Activated CD4-positive, alpha-beta T cell treated with anti-CD3 and anti-CD28 coated beads, Interleukin-2, amount 10 ng/mL, durations not matched to agents 7 days and 5 days (primary cell): ENCODE measurements around the gene PDLIM3. TPM values are rescaled to one million over a fixed set of nuclear protein-coding genes. Genes with fewer than 3 reads are reported as not detected.

Source experiments
- CTCF ChIA-PET: fragments of 350-600 bp; sonication (Branson Sonifier 250); formaldehyde crosslinking; loops from one replicate; lab custom pipeline; 2021; ENCODE audit warnings: antibody characterized with exemption; lab: Charles Lee
- POLR2A ChIA-PET: fragments of 350-600 bp; sonication (Branson Sonifier 250); formaldehyde crosslinking; loops from one replicate; lab custom pipeline; 2021; ENCODE audit warnings: antibody characterized with exemption; lab: Charles Lee
- DNase-seq: peaks from one replicate; pipeline ENCODE4 v3.0.0-alpha.2; 2020
- H3K27ac Mint-ChIP-seq: one replicate; pipeline ENCODE4 v1.8.0; 2021; ENCODE audit warnings: mild to moderate bottlenecking, moderate library complexity, mixed read lengths
- H3K27me3 Mint-ChIP-seq: one replicate; pipeline ENCODE4 v1.8.0; 2021; ENCODE audit warnings: mixed read lengths
- H3K36me3 Mint-ChIP-seq: one replicate; pipeline ENCODE4 v1.8.0; 2021; ENCODE audit warnings: low read depth, mixed read lengths
- H3K4me1 Mint-ChIP-seq: one replicate; pipeline ENCODE4 v1.8.0; 2021; ENCODE audit warnings: mixed read lengths
- H3K4me3 Mint-ChIP-seq: one replicate; pipeline ENCODE4 v1.8.0; 2021; ENCODE audit warnings: mild to moderate bottlenecking, moderate library complexity, mixed read lengths
- H3K9me3 Mint-ChIP-seq: one replicate; pipeline ENCODE4 v1.8.0; 2021; ENCODE audit warnings: mixed read lengths
- total RNA-seq, 2 experiments: library from RNA; stranded (reverse); gene quantifications; one replicate each; pipeline ENCODE4 v1.2.3, GENCODE V29; 2021

Gene PDLIM3
- total RNA-seq, 2 experiments from 2014 or later = not detected

DNA sequence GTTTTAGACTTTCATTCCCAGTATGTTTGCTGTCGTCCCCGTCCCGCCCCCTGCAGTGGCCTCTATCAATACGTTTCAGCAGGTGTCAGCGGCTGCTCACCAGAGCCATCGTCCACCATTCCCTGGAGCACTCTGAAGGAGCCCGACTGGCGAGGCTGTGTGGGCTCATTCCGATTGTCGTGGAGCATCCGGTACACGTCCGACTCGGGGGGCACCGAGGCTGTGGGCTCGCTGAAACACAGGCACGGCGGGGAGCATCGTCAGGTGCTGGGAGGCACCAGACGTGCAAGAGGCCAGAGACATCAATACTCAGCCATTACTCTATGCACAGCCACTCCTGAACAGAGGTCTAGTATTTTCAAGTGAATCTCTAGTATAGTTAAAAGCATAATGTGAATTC lies 28.9 kb downstream of the PDLIM3 start:
- H3K36me3 Mint-ChIP-seq = no peaks in the 10 kb centered on the region
- no peak for DNase-seq
- no peaks in the 10 kb centered on the region for H3K4me1 Mint-ChIP-seq
- H3K4me3 Mint-ChIP-seq = no peak overlapping the region
- H3K9me3 Mint-ChIP-seq = no peaks in the 10 kb centered on the region
- POLR2A ChIA-PET = no interaction called here
- no peak overlapping the region for H3K27ac Mint-ChIP-seq
- peaks cover 32% of the 10 kb centered on the region for H3K27me3 Mint-ChIP-seq
- CTCF ChIA-PET = no interaction called here

DNA sequence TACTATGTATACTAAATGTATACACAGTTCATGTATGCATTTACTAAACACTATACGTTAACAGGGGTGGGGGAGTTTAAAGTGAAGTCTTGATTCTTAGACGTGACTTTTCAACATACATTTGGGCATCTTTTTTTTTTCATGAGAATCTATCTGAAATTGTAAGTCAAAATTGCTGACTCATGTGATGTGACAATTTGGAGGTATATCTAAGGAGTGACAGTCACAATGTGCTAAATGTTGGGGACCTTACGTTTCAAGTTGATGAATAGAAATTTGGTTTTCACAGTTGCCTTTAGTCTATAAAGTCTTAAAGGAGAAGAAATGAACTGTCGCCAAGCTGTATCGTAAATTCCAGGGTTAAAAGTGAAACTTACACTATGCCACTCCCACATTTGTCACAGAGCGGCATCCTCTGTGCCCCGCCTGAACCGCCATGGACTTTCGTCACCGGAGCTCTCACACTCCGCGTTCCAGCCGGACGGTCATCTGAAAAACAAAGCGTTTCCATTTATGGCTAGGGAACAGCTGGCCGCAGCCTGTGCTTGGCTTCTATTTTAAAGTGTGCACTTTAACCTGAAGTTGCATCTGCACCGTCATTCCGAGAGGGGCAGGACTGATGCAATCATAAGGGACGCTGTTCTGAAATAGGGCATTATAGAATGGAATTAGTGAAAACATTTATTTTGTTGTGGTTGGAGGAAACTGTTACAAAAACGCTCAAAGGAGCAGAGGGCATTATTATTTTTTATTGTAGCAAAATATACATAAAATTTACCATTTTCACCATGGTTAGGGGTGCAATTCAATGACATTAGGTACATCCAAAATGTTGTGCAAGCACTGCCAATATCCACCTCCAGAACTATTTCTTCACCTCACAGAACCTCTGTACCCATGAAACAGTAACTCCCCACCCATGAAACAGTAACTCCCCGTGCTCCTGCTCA lies 30.9 kb downstream of the PDLIM3 start:
- H3K9me3 Mint-ChIP-seq = no peaks in the 10 kb centered on the region
- no peak overlapping the region for H3K4me3 Mint-ChIP-seq
- ChIA-PET CTCF (no interaction called here), POLR2A (no interaction called here)
- no peak overlapping the region for H3K27ac Mint-ChIP-seq
- DNase-seq = no peak
- H3K27me3 Mint-ChIP-seq = peaks cover 22% of the 10 kb centered on the region
- H3K36me3 Mint-ChIP-seq = no peaks in the 10 kb centered on the region
- no peaks in the 10 kb centered on the region for H3K4me1 Mint-ChIP-seq

DNA sequence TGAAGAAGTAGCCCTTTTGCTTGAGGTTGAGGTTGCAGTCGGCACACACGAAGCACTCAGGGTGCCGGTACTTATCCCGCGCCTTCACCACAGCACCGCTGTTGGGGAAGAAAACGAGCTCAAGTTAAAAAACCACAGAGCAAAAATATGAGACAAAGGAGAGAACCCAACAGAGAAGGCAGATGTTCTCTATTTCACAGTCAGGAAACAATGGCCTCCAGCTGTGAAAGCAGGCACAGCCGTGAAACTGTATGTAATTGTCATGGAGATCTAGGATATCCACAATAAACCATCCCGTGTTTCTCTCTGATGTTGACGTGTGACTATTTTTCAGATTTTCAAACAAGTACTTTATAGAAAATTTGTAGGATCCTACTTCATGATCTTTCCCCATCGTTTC lies 32.9 kb downstream of the PDLIM3 start:
- peaks cover 9% of the 10 kb centered on the region for H3K27me3 Mint-ChIP-seq
- no peaks in the 10 kb centered on the region for H3K36me3 Mint-ChIP-seq
- ChIA-PET CTCF (no interaction called here), POLR2A (no interaction called here)
- H3K4me3 Mint-ChIP-seq = no peak overlapping the region
- no peak overlapping the region for H3K27ac Mint-ChIP-seq
- no peak for DNase-seq
- H3K9me3 Mint-ChIP-seq = no peaks in the 10 kb centered on the region
- H3K4me1 Mint-ChIP-seq = no peaks in the 10 kb centered on the region

DNA sequence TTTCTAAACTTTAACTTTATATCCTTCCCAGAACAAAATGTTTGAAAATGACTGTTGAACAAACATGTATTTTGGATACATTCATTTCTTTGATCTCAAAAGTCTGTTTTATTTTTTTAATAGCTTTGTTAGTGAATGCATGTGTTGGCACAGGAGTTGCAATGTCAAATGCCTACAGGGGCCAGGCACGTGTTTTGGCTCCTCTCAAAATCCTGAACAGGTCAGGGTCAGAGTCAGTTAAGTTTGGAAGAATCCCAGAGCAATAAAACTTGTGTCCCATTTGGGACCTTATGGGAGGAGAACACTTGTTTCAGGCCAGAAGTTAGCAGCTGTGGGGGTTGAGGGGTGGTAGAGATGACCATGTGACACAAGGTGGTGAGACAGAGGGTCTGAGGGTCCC lies 34.7 kb downstream of the PDLIM3 start:
- H3K27ac Mint-ChIP-seq = no peak overlapping the region
- ChIA-PET POLR2A (no interaction called here), CTCF (interaction anchor here (0.5 to 0.6 kb wide), 2 partner anchors 48 to 606 kb away, joined by 3 read pairs; no protein-coding TSS in a partner anchor)
- H3K4me3 Mint-ChIP-seq = no peak overlapping the region
- no peaks in the 10 kb centered on the region for H3K4me1 Mint-ChIP-seq
- H3K36me3 Mint-ChIP-seq = no peaks in the 10 kb centered on the region
- H3K27me3 Mint-ChIP-seq = peaks cover 5% of the 10 kb centered on the region
- no peaks in the 10 kb centered on the region for H3K9me3 Mint-ChIP-seq
- DNase-seq = no peak

DNA sequence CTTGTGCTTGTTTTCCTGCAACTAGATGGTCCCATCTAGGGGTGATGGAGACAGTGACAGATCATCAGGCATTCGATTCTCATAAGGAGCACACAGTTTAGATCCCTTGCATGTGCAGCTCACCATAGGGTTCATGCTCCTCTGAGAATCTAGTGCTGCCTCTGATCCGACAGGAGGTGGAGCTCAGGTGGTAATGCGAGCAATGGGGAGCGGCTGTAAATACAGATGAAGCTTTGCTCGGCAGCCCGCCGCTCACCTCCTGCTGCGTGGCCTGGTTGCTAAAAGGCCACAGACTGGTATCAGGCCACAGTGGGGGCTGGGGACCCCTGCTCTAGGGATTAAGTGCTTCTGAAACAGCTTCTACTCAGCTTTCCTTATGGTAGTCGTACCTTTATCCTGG lies 35.3 kb downstream of the PDLIM3 start:
- Mint-ChIP-seq H3K4me1 (no peaks in the 10 kb centered on the region), H3K27me3 (peaks cover 5% of the 10 kb centered on the region), H3K4me3 (no peak overlapping the region), H3K9me3 (no peaks in the 10 kb centered on the region), H3K27ac (no peak overlapping the region), H3K36me3 (no peaks in the 10 kb centered on the region)
- ChIA-PET POLR2A (no interaction called here), CTCF (interaction anchor here (0.5 to 0.6 kb wide), 2 partner anchors 47 to 607 kb away, joined by 3 read pairs; no protein-coding TSS in a partner anchor)
- no peak for DNase-seq

DNA sequence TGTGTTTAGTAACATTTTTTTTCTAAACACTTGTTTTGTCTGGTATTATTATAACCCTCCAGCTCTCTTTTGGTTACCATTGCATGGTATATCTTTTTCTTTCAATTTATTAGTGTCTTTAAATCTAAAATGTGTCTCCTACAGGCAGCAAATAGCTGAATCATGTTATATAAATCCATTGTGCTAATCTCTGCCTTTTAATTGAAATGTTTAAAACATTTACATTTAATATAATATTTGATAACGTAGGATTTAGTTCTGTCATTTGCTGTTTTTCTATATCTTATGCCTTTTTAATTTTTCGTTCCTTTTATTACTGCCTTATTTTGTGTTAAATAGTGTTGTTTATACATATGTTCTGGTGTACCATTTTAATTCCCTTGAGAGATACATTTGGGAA lies 46.7 kb downstream of the PDLIM3 start:
- Mint-ChIP-seq H3K36me3 (no peaks in the 10 kb centered on the region), H3K4me1 (no peaks in the 10 kb centered on the region), H3K27me3 (peaks cover 17% of the 10 kb centered on the region), H3K27ac (no peak overlapping the region), H3K4me3 (no peak overlapping the region), H3K9me3 (peaks cover 12% of the 10 kb centered on the region)
- POLR2A ChIA-PET = no interaction called here
- no peak for DNase-seq
- CTCF ChIA-PET = no interaction called here

DNA sequence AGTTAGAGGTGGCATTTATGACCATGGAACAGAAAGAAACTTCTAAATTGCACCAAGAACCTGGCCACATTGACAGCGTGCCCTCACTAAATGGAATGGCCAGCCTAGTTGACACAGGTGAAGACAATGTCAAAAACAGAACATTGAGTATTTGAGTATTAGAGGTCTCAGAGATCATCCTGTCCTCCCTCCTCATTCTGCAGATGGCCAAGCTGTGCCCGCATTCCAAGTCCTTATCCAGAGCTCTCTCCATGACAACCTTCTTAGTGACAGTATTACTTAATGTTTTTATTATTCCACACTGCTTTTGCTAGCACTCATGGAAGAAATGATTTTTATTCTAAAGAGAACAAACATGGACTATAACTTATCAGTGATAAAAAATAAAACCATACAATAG lies 53.9 kb downstream of the PDLIM3 start:
- H3K27ac Mint-ChIP-seq = no peak overlapping the region
- ChIA-PET CTCF (interaction anchor here (2.3 kb wide), 1 partner anchor 9 kb away, joined by 7 read pairs; the partner anchor contains the start of gene CCDC110), POLR2A (no interaction called here)
- H3K4me1 Mint-ChIP-seq = no peaks in the 10 kb centered on the region
- peaks cover 50% of the 10 kb centered on the region for H3K27me3 Mint-ChIP-seq
- no peaks in the 10 kb centered on the region for H3K36me3 Mint-ChIP-seq
- DNase-seq = no peak
- H3K4me3 Mint-ChIP-seq = no peak overlapping the region
- H3K9me3 Mint-ChIP-seq = no peaks in the 10 kb centered on the region

DNA sequence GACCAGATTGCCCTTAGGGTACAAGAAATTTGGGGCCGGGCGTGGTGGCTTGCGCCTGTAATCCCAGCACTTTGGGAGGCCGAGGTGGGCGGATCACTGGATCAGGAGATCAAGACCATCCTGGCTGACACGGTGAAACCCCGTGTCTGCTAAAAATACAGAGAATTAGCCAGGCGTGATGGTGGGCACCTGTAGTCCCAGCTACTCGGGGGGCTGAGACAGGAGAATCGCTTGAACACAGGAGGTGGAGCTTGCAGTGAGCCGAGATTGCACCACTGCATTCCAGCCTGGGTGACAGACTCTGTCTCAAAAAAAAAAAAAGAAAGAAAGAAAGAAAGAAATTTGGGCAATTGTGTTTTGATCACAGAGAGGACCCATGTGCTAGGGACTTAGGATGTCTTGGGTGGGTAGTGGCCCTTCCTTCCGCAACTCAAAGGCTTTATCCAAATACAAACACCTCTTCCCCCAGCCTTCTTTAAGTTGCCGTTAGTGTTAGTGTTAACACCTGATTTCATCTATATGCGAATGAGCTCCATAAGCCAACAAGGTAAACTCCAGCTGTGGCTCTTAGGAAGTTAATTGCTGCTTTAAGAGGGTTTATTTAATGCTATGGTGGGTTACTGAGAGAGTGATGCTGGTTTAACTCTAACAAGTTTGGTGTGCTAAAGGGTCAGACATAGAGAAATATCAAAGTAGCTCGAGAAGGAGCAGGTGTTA lies 55.1 kb downstream of the PDLIM3 start:
- no peak for DNase-seq
- CTCF ChIA-PET = no interaction called here
- Mint-ChIP-seq H3K4me3 (no peak overlapping the region), H3K27ac (no peak overlapping the region), H3K27me3 (peaks cover 44% of the 10 kb centered on the region), H3K4me1 (no peaks in the 10 kb centered on the region), H3K9me3 (no peaks in the 10 kb centered on the region), H3K36me3 (no peaks in the 10 kb centered on the region)
- POLR2A ChIA-PET = no interaction called here

DNA sequence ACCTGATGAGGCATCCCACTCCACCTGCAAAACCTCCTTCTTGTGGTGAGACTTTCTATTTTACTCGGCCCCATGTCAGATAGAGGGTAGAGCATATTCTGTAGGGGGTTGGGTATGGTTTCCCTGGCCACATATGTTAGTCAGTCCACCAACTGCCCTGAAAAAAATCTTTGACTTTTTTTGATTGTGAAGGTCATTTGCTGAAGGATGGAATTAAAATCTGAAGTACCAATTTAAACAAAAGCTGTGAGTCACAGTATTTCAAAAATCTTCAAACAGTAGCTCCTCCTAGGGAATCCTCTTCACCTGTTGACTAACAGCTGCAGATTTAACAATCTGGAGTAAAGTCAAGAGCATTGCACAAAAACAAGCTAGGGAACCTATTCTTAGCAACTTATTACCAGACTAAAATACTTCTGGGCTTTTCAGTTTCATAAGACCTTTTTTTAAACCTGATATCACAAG lies 55.8 kb downstream of the PDLIM3 start:
- Mint-ChIP-seq H3K4me3 (no peak overlapping the region), H3K27ac (no peak overlapping the region), H3K27me3 (peaks cover 42% of the 10 kb centered on the region), H3K9me3 (no peaks in the 10 kb centered on the region), H3K36me3 (no peaks in the 10 kb centered on the region), H3K4me1 (no peaks in the 10 kb centered on the region)
- ChIA-PET POLR2A (no interaction called here), CTCF (no interaction called here)
- no peak for DNase-seq

DNA sequence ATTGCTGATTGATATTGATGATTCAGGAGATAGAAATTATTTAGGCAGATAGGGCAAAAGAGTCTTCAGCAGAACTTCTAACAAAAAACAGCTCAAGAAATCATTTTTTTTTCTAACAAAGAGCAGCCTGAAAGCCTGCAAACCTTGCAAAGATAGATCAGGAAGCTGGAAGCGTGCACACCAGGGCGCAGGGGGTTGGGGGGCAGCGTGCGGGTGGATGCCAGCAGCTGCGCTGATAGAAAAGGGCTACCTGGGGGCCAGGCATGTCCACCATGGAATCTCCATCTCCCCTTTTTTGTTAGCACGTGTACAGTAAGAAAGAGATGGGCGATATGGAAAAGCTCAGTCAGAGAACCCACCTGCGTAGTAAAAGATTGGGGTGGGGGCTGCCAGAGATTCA lies 62.1 kb downstream of the PDLIM3 start:
- ChIA-PET POLR2A (interaction anchor here (0.6 kb wide), 1 partner anchor 76 kb away, joined by 4 read pairs; the partner anchor contains the start of gene ANKRD37), CTCF (interaction anchor here (1.0 to 1.7 kb wide), 2 partner anchors 9 to 124 kb away, joined by 4 to 7 read pairs; no protein-coding TSS in a partner anchor)
- H3K4me1 Mint-ChIP-seq = peaks cover 11% of the 10 kb centered on the region
- H3K27ac Mint-ChIP-seq = no peak overlapping the region
- no peaks in the 10 kb centered on the region for H3K9me3 Mint-ChIP-seq
- no peak overlapping the region for H3K4me3 Mint-ChIP-seq
- no peak for DNase-seq
- H3K27me3 Mint-ChIP-seq = peaks cover 46% of the 10 kb centered on the region
- no peaks in the 10 kb centered on the region for H3K36me3 Mint-ChIP-seq

DNA sequence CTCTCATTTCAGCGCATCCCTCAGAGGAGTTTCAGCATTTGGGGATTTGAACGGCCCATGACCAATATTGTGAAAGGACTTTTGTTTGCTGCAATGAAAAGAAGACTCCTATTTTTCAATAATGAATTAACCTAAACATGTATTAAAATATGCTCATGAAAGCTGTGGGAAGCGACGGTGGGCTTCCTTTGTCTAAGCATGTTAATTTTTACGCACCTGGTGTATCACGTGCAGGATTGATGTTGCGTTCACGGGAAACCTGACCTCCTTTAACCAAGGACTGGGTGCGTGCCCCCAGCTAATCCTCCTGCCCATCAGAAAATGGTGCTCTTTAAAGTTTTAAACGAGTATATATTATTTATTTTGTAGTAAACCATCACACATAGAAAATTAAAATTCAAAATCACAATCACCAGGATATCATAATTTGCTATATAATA lies 63.2 kb downstream of the PDLIM3 start:
- Mint-ChIP-seq H3K9me3 (no peaks in the 10 kb centered on the region), H3K27ac (no peak overlapping the region), H3K27me3 (peaks cover 46% of the 10 kb centered on the region), H3K36me3 (no peaks in the 10 kb centered on the region), H3K4me3 (peak overlapping the region; percentile 76), H3K4me1 (peaks cover 11% of the 10 kb centered on the region)
- ChIA-PET CTCF (interaction anchor here (0.5 to 1.7 kb wide), 4 partner anchors 10 to 601 kb away, joined by 3 to 7 read pairs (median 4); no protein-coding TSS in a partner anchor), POLR2A (no interaction called here)
- DNase-seq = no peak

DNA sequence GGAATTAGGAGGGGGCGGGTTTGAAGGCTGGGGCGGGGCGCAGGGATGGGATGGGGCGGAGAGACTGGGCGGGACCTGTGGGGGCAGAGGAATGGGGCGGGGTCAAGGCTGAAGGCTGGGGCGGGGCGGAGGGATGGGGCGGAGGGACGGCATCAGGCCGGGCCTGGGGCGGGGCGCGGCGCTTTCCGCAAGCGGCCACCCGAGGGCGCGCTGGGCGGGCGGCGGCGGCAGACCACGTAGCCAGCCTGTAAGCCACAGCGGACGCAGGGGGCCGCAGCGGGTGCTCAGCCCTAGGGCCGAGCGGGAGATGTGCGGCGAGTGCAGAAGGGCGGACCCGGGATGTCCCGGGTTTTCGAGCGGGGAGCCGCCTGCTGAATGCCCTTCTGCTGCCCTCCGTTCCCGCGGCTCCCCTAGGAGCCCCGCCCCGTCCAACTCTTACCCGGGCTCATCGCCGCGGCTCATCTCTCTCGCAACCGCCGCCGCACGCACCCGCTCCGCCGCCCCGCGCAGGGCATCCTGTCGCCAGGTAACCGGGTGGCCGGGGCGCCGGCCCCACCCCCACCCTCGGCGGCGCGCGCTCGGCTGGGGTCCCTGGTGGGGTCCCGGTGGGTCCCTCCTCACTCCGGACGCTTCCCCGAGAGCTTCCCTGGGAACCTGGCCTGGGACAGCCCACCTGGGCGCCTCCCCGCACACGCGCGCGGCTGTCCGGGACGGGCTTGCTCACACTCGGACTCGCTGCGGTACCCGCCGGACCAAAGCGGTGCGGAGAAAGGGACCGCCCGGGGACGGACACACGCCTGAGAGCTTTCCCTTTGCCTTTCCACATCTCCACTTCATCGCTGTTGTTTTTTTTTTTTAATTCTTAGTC lies 63.8 kb downstream of the PDLIM3 start, which contains the start of gene CCDC110:
Gene CCDC110 (minus strand): TSS at position 499 of the 868 bp plus-strand sequence. CDS start 50 bp downstream, at position 449.
- ChIA-PET POLR2A (no interaction called here), CTCF (interaction anchor here (0.5 to 1.7 kb wide), 4 partner anchors 10 to 602 kb away, joined by 3 to 7 read pairs (median 4); no protein-coding TSS in a partner anchor)
- no peak within 1 kb of the TSS for H3K27ac Mint-ChIP-seq
- no peaks in the 10 kb centered on the region for H3K9me3 Mint-ChIP-seq
- peak within 1 kb of the TSS; percentile 76 for H3K4me3 Mint-ChIP-seq
- H3K36me3 Mint-ChIP-seq = no peaks in the 10 kb centered on the region
- peaks cover 47% of the 10 kb centered on the region for H3K27me3 Mint-ChIP-seq
- peak; percentile 90 for DNase-seq
- peaks cover 11% of the 10 kb centered on the region for H3K4me1 Mint-ChIP-seq
